HEK293 (cell line): ENCODE data around the gene PSMD8.

Source experiments
- CTCF ChIP-seq: fragments of 450-650 bp; formaldehyde crosslinking; IDR thresholded peaks from 2 replicates; pipeline ENCODE4 v1.5.1; 2016; ENCODE audit warnings: missing biosample characterization, missing genetic modification characterization
- WT1 ChIP-seq: fragments of 450-650 bp; formaldehyde crosslinking; IDR thresholded peaks from 2 replicates; pipeline ENCODE4 v1.5.1; 2016; ENCODE audit warnings: missing biosample characterization, missing genetic modification characterization
- ZBTB10 ChIP-seq: fragments of 450-650 bp; formaldehyde crosslinking; IDR thresholded peaks from 2 replicates; pipeline ENCODE4 v1.5.1; 2016; ENCODE audit warnings: missing biosample characterization, missing genetic modification characterization
- ZBTB49 ChIP-seq: fragments of 450-650 bp; formaldehyde crosslinking; IDR thresholded peaks from 2 replicates; pipeline ENCODE4 v1.5.1; 2016; ENCODE audit warnings: missing biosample characterization, missing genetic modification characterization, low read depth
- ZFP3 ChIP-seq: fragments of 450-650 bp; formaldehyde crosslinking; IDR thresholded peaks from 2 replicates; pipeline ENCODE4 v1.5.1; 2016; ENCODE audit warnings: low read depth, missing biosample characterization, missing genetic modification characterization
- ZNF19 ChIP-seq: fragments of 450-650 bp; formaldehyde crosslinking; IDR thresholded peaks from 2 replicates; pipeline ENCODE4; 2016; ENCODE audit warnings: missing biosample characterization, missing genetic modification characterization, low read depth
- ZNF518A ChIP-seq: fragments of 450-650 bp; formaldehyde crosslinking; conservative IDR thresholded peaks from 2 replicates; pipeline ENCODE4 v1.5.1; 2016; ENCODE audit warnings: low read depth, missing biosample characterization, missing genetic modification characterization
- ZNF785 ChIP-seq: fragments of 450-650 bp; formaldehyde crosslinking; IDR thresholded peaks from 2 replicates; pipeline ENCODE4 v1.5.1; 2016; ENCODE audit warnings: missing biosample characterization, missing genetic modification characterization

GRCh38 chr19:38333245-38333644, 41.1 kb upstream of the PSMD8 start:
- TF ChIP-seq CTCF (tag by site-specific recombination) (no peak), ZNF518A (tag by site-specific recombination) (no peak), ZNF785 (no peak), ZNF19 (no peak), ZFP3 (no peak), ZBTB10 (tag by site-specific recombination) (no peak), WT1 (no peak), ZBTB49 (tag by site-specific recombination) (no peak)
